PFSK-1 (cell line): ENCODE results near the gene ZNF609.

Source experiments
- POLR2AphosphoS5 ChIP-seq: IDR thresholded peaks from 2 replicates; pipeline ENCODE4 v1.6.1; 2012; ENCODE audit warnings: low read depth, mild to moderate bottlenecking, control low read depth, low read length, moderate library complexity
- SIN3A ChIP-seq: IDR thresholded peaks from 2 replicates; pipeline ENCODE4 v1.6.1; 2012; ENCODE audit warnings: mild to moderate bottlenecking, low read length, moderate library complexity, borderline replicate concordance; ENCODE audit not compliant: insufficient read depth
- TF ChIP-seq, protein P1 (sequence below), 2 experiments: IDR thresholded peaks; 2 replicates each; pipeline versions ENCODE4 v1.6.1 to v1.8.0; 2011 to 2012; ENCODE audit warnings: low read depth in 2 of 2, low read length in 2 of 2, control low read depth in 1 of 2, inconsistent platforms in 1 of 2, mild to moderate bottlenecking in 1 of 2, moderate library complexity in 1 of 2; ENCODE audit not compliant: insufficient read depth in 1 of 2

DNA sequence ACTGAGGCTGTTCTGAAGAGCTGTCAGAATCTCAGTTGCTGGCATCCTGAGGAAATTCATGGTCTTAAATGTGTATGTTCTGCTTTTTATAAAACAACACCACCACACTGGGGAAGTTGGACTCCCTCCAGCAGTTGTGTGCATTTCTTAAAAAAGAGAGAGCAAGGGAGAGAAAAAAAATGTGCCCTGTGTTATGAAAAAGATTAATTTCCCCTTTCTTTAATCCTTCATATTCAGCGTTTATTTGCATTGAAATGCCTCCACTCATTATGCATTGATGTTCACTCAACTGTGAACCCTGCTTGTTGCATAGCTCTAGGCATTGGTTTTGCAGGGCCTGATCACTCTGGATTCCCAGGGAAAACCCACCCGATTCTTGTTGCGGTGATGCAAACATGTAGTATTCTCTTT, 4.4 kb upstream of the ZNF609 start:
- TF ChIP-seq, protein P1, sequence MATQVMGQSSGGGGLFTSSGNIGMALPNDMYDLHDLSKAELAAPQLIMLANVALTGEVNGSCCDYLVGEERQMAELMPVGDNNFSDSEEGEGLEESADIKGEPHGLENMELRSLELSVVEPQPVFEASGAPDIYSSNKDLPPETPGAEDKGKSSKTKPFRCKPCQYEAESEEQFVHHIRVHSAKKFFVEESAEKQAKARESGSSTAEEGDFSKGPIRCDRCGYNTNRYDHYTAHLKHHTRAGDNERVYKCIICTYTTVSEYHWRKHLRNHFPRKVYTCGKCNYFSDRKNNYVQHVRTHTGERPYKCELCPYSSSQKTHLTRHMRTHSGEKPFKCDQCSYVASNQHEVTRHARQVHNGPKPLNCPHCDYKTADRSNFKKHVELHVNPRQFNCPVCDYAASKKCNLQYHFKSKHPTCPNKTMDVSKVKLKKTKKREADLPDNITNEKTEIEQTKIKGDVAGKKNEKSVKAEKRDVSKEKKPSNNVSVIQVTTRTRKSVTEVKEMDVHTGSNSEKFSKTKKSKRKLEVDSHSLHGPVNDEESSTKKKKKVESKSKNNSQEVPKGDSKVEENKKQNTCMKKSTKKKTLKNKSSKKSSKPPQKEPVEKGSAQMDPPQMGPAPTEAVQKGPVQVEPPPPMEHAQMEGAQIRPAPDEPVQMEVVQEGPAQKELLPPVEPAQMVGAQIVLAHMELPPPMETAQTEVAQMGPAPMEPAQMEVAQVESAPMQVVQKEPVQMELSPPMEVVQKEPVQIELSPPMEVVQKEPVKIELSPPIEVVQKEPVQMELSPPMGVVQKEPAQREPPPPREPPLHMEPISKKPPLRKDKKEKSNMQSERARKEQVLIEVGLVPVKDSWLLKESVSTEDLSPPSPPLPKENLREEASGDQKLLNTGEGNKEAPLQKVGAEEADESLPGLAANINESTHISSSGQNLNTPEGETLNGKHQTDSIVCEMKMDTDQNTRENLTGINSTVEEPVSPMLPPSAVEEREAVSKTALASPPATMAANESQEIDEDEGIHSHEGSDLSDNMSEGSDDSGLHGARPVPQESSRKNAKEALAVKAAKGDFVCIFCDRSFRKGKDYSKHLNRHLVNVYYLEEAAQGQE (IDR thresholded peaks at IDR 0.05; ENCODE audit: insufficient read depth in 1 of 2, low read depth in 2 of 2, low read length in 2 of 2): no peak
- TF ChIP-seq POLR2AphosphoS5: no peak
- TF ChIP-seq SIN3A: no peak
